CD4-positive, alpha-beta T cell treated with Interferon alpha-2 for 1 hour (primary cell): Measurements from ENCODE around the gene L1CAM.
A peak's percentile ranks its signal among the peaks of the same experiment; 100 is the strongest.
"Not testable (repeated sequence)": the region's sequence is repeated elsewhere in the genome, so short reads cannot be mapped to it uniquely, and the experiment has no call there.

Source experiments
- DNase-seq, 2 donors: peaks; one replicate each; pipeline ENCODE4 v3.0.0-alpha.2; 2020 to 2022

L1CAM gene

GRCh38 chrX:153825042-153825441 is 60.9 kb downstream of the L1CAM start:
- no peak for DNase-seq

GRCh38 chrX:153824348-153824747 is 61.6 kb downstream of the L1CAM start:
- DNase-seq, result no peak

GRCh38 chrX:153821066-153821465 is 64.9 kb downstream of the L1CAM start:
- no peak for DNase-seq

GRCh38 chrX:153820601-153821000 is 65.4 kb downstream of the L1CAM start:
- DNase-seq, result no peak

GRCh38 chrX:153819384-153820040 is 66.5 kb downstream of the L1CAM start:
- DNase-seq, result no peak

GRCh38 chrX:153818571-153819383 is 67.2 kb downstream of the L1CAM start:
- peak; percentile 41 to 65 for DNase-seq

GRCh38 chrX:153818064-153818463 is 67.9 kb downstream of the L1CAM start:
- not testable (repeated sequence) for DNase-seq

GRCh38 chrX:153816831-153817690 is 68.9 kb downstream of the L1CAM start:
- DNase-seq, result peak; percentile 34 to 50

- DNase-seq, result no peak
These were observed 71.2 kb downstream of the L1CAM start for GRCh38 chrX:153814591-153815315.

- DNase-seq, result no peak
These were observed 72.8 kb downstream of the L1CAM start for GRCh38 chrX:153813161-153813560.

GRCh38 chrX:153812220-153812619 is 73.8 kb downstream of the L1CAM start:
- no peak for DNase-seq
